ENCODE measurements around the gene NMT1.

DNA sequence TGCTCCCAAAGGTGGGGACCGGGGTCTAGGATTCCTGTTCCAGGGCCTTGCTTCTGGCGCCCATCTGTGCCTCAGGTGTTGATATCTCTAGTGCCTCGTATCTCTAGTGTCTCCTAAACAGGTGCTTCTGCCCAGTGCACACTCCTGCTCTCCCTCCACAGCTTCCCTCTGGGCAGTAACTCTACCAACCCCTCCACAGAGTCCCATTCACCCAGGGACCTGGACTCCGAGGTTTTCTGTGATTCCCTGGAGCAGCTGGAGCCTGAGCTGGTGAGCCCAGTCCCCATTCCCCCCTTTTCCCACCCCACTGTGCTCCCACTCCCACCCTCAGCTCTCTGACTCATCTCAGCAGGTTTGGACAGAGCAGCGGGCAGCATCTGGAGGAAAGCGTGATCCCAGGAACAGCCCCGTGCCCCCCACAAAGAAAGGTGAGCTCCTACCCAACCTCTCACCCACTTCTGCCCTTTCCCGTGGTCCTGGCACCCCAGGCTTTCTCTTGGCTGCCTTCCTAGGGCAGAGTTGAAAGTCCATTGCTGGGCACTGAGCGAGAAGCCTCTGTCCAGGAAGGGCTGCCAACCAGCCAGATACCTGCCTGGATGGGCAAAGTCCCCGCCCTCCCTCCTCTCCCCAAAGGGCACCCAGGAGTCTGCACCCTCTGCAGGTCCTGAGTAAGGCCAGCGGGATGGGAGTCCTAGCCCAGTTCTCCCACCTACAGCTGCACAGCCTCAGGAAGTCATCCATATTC, 76.6 kb downstream of the NMT1 start:
- TF ChIP-seq, protein P1, sequence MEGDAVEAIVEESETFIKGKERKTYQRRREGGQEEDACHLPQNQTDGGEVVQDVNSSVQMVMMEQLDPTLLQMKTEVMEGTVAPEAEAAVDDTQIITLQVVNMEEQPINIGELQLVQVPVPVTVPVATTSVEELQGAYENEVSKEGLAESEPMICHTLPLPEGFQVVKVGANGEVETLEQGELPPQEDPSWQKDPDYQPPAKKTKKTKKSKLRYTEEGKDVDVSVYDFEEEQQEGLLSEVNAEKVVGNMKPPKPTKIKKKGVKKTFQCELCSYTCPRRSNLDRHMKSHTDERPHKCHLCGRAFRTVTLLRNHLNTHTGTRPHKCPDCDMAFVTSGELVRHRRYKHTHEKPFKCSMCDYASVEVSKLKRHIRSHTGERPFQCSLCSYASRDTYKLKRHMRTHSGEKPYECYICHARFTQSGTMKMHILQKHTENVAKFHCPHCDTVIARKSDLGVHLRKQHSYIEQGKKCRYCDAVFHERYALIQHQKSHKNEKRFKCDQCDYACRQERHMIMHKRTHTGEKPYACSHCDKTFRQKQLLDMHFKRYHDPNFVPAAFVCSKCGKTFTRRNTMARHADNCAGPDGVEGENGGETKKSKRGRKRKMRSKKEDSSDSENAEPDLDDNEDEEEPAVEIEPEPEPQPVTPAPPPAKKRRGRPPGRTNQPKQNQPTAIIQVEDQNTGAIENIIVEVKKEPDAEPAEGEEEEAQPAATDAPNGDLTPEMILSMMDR (conservative IDR thresholded peaks at IDR 0.05) = no peak
- no peak for TF ChIP-seq EZH2 (IDR thresholded peaks at IDR 0.05; ENCODE audit: low read depth)
